Fibroblast of pulmonary artery (primary cell): Measurements from ENCODE around the gene MMP20.

Source experiments
- DNase-seq: peaks from one replicate; pipeline ENCODE4 v3.0.0-alpha.2; 2010; ENCODE audit warnings: low read depth
- H3K4me3 ChIP-seq: replicated peaks from 2 replicates; pipeline ENCODE4 v1.5.1; 2011; ENCODE audit warnings: low read depth, mild to moderate bottlenecking, control low read depth, low read length, moderate library complexity
- TF ChIP-seq, protein P1 (sequence below): IDR thresholded peaks from 2 replicates; pipeline ENCODE4 v1.5.1; 2011; ENCODE audit warnings: mild to moderate bottlenecking, control low read depth, low read length, inconsistent platforms; ENCODE audit errors: missing control alignments

MMP20 gene

DNA sequence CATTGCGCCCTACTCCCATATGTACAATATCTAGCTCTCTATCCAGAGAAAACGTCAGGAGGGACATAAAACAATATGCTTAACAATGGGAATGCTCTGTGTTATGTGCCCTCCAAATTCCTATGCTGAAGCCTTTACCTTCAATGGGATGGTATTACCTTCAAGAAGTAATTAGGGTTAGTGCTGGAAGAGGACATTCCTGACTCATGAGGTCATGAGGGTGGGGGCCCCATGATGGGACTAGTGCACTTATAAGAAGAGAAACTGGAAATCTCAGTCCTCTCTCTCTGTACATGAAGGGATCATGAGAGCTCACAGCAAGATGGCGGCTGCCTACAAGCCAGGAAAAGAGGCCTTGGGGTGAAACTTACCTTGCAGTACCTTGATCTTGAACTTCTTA is 20.3 kb downstream of the MMP20 start:
- TF ChIP-seq, protein P1, sequence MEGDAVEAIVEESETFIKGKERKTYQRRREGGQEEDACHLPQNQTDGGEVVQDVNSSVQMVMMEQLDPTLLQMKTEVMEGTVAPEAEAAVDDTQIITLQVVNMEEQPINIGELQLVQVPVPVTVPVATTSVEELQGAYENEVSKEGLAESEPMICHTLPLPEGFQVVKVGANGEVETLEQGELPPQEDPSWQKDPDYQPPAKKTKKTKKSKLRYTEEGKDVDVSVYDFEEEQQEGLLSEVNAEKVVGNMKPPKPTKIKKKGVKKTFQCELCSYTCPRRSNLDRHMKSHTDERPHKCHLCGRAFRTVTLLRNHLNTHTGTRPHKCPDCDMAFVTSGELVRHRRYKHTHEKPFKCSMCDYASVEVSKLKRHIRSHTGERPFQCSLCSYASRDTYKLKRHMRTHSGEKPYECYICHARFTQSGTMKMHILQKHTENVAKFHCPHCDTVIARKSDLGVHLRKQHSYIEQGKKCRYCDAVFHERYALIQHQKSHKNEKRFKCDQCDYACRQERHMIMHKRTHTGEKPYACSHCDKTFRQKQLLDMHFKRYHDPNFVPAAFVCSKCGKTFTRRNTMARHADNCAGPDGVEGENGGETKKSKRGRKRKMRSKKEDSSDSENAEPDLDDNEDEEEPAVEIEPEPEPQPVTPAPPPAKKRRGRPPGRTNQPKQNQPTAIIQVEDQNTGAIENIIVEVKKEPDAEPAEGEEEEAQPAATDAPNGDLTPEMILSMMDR, result no peak
- no peak for DNase-seq

DNA sequence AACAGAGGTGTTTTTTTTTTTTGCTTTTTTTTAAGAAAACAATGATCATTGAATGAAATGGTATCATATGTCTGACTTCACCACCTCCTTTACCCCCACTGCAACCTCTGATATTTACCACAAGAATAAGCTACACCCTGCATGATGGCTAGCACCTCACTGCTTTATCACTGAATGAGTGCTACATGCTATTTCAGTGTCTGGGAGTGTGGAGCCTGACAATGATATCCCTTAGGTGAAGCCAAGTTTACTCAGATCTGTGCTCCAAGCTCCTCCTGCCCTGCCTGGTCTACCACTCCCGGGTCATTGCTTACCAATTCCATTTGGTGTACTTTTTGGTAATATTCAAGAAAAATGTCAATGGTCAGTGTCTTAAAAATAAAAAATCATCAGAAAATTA is 21.1 kb downstream of the MMP20 start:
- H3K4me3 ChIP-seq, result no peak overlapping the region
- DNase-seq, result no peak
- TF ChIP-seq, protein P1, result no peak

More for the DNA sequence above, 20.3 kb downstream of the MMP20 start:
- no peak overlapping the region for H3K4me3 ChIP-seq

- no peak overlapping the region for H3K4me3 ChIP-seq
- TF ChIP-seq, protein P1, result no peak
- DNase-seq, result no peak
Observed at GRCh38 chr11:102603576-102603975, 21.6 kb downstream of the MMP20 start.

- TF ChIP-seq, protein P1, result no peak
- H3K4me3 ChIP-seq, result no peak overlapping the region
- peak; percentile 75 for DNase-seq
Observed at GRCh38 chr11:102603091-102603490, 22.0 kb downstream of the MMP20 start.

DNA sequence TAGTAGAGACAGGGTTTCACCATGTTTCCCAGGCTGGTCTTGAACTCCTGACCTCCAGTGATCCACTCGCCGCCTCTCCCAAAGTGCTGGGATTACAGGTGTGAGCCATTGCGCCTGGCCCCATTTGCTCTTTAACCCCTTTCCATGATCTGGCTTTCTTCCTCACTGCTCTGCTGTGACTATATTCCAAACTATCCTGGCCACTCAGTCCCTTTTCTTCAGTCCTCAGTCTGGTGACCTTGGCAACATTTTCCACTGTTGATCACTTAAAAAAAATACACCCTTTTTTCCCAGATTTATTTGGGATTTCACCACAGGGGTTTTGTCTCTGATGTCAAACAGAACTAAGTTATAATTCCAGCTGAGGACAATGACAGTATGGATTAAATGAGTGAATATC is 24.5 kb downstream of the MMP20 start:
- H3K4me3 ChIP-seq, result no peak overlapping the region
- TF ChIP-seq, protein P1, result no peak
- DNase-seq, result no peak

GRCh38 chr11:102599642-102600261 is 25.4 kb downstream of the MMP20 start:
- TF ChIP-seq, protein P1, result no peak
- DNase-seq, result peak; percentile 88
- H3K4me3 ChIP-seq, result no peak overlapping the region

- TF ChIP-seq, protein P1, result no peak
- DNase-seq, result no peak
- H3K4me3 ChIP-seq, result no peak overlapping the region
Observed at GRCh38 chr11:102598272-102598671, 26.9 kb downstream of the MMP20 start.
